HCT116 (cell line): ENCODE results near the gene NT5C3B. TPM values are rescaled to one million over a fixed set of nuclear protein-coding genes. Genes with fewer than 3 reads are reported as not detected.

Source experiments
- ATAC-seq: fragments of 200-7000 bp; cut with Tn5 transposase; 2 replicates; pipeline ENCODE4 v1.9.1; 2020; ENCODE audit warnings: mild to moderate bottlenecking, moderate library complexity
- BruUV-seq: library from RNA; stranded (reverse); fragments of 400-500 nt; replicated peaks from 2 replicates; lab custom pipeline; 2021; lab: Mats Ljungman, UMichigan
- CTCF ChIA-PET: fragments of 300-600 bp; sonication (Branson Sonifier 250); formaldehyde crosslinking; loops from one replicate; lab custom pipeline; 2021; ENCODE audit warnings: antibody characterized with exemption; lab: Charles Lee
- POLR2A ChIA-PET: fragments of 300-600, 350-600 bp; sonication (Branson Sonifier 250); formaldehyde crosslinking; loops from one replicate; lab custom pipeline; 2021; ENCODE audit warnings: antibody characterized with exemption; lab: Charles Lee
- RAD21 ChIA-PET, 2 experiments: fragments of 300-600 bp; sonication (Branson Sonifier 250); formaldehyde crosslinking; loops; one replicate each; lab custom pipeline; 2023; ENCODE audit warnings: low total read pairs in 2 of 2; ENCODE audit not compliant: uncharacterized antibody in 2 of 2, unreplicated experiment in 2 of 2, low non-redundant PET in 1 of 2; lab: Charles Lee
- DNase-seq: peaks from one replicate; pipeline ENCODE4 v3.0.0-alpha.2; 2010; ENCODE audit warnings: low read depth, low spot score
- H2AFZ ChIP-seq: fragments of 200-600 bp; shearing (Covaris generic), sonication (generic); 2 replicates; pipeline ENCODE4 v1.6.1; 2017; ENCODE audit warnings: low read depth, mixed run types, mixed read lengths, antibody characterized with exemption, low read length; ENCODE audit not compliant: poor library complexity, severe bottlenecking
- H3K27ac ChIP-seq: 2 replicates; pipeline ENCODE4 v1.5.1; 2012; ENCODE audit warnings: low read depth, low read length
- H3K27me3 ChIP-seq: fragments of 200-600 bp; sonication (generic); 2 replicates; pipeline ENCODE4 v1.6.1; 2016; ENCODE audit warnings: mixed run types, low read length, mixed read lengths; ENCODE audit not compliant: insufficient read depth
- H3K36me3 ChIP-seq, 2 experiments: fragments of 200-500 bp in 1 of 2; fragments of 200-600 bp in 1 of 2; sonication (Bioruptor generic) in 1 of 2; sonication (generic) in 1 of 2; 2 replicates each; pipeline versions ENCODE4 v1.5.1 to v1.6.1; 2014 to 2016; ENCODE audit warnings: low read length in 2 of 2, inconsistent platforms in 1 of 2, mixed read lengths in 1 of 2, mixed run types in 1 of 2; ENCODE audit not compliant: insufficient read depth in 2 of 2, control insufficient read depth in 1 of 2
- H3K4me1 ChIP-seq, 2 experiments: fragments of 200-600 bp in 1 of 2; sonication (generic) in 1 of 2; 2 replicates each; pipeline versions ENCODE4 v1.5.1 to v1.6.1; 2012 to 2017; ENCODE audit warnings: low read length in 2 of 2, inconsistent platforms in 1 of 2, mild to moderate bottlenecking in 1 of 2, mixed read lengths in 1 of 2, mixed run types in 1 of 2, moderate library complexity in 1 of 2; ENCODE audit not compliant: insufficient read depth in 2 of 2, control insufficient read depth in 1 of 2
- H3K4me2 ChIP-seq: fragments of 200-600 bp; sonication (generic); 2 replicates; pipeline ENCODE4 v1.6.1; 2017; ENCODE audit warnings: mixed run types, low read length, mixed read lengths
- H3K4me3 ChIP-seq, 2 experiments: fragments of 200-600 bp in 1 of 2; sonication (generic) in 1 of 2; replicated peaks in 1 of 2; 2 replicates each; pipeline ENCODE4 v1.5.1; 2011 to 2016; ENCODE audit warnings: low read length in 2 of 2, control low read depth in 1 of 2, low read depth in 1 of 2, mild to moderate bottlenecking in 1 of 2, mixed read lengths in 1 of 2, mixed run types in 1 of 2
- H3K79me2 ChIP-seq: fragments of 200-600 bp; sonication (generic); 2 replicates; pipeline ENCODE4 v1.6.1; 2017; ENCODE audit warnings: mild to moderate bottlenecking, mixed run types, low read length, moderate library complexity, mixed read lengths; ENCODE audit not compliant: insufficient read depth
- H3K9ac ChIP-seq: fragments of 200-600 bp; sonication (generic); 2 replicates; pipeline ENCODE4 v1.6.1; 2016; ENCODE audit warnings: low read length, mixed read lengths
- H3K9me2 ChIP-seq: fragments of 200-600 bp; sonication (generic), shearing (Covaris generic); 2 replicates; pipeline ENCODE4 v1.6.1; 2017; ENCODE audit warnings: mixed run types, mild to moderate bottlenecking, moderate library complexity; ENCODE audit not compliant: insufficient read depth
- H3K9me3 ChIP-seq, 2 experiments: fragments of 200-500 bp in 1 of 2; fragments of 200-600 bp in 1 of 2; sonication (Bioruptor generic) in 1 of 2; sonication (generic) in 1 of 2; 2 replicates each; pipeline ENCODE4 v1.6.1; 2014 to 2017; ENCODE audit warnings: low read length in 2 of 2, mixed read lengths in 2 of 2, inconsistent platforms in 1 of 2, low read depth in 1 of 2, mild to moderate bottlenecking in 1 of 2, mixed run types in 1 of 2, moderate library complexity in 1 of 2; ENCODE audit not compliant: control insufficient read depth in 1 of 2, insufficient read depth in 1 of 2
- H4K20me1 ChIP-seq: fragments of 200-600 bp; sonication (generic), shearing (Covaris generic); 2 replicates; pipeline ENCODE4 v1.6.1; 2017; ENCODE audit warnings: mixed run types, mild to moderate bottlenecking, moderate library complexity; ENCODE audit not compliant: insufficient read depth
- ATF3 ChIP-seq: IDR thresholded peaks from 2 replicates; pipeline ENCODE4 v1.6.1; 2012
- CEBPB ChIP-seq: IDR thresholded peaks from 2 replicates; pipeline ENCODE4 v1.6.1; 2012; ENCODE audit warnings: low read depth
- CTCF ChIP-seq, 3 experiments: fragments of 200-600 bp in 1 of 3; sonication (generic) in 1 of 3; IDR thresholded peaks in 2 of 3; conservative IDR thresholded peaks in 1 of 3; 2 replicates each; pipeline ENCODE4 v1.5.1; 2012 to 2017; ENCODE audit warnings: low read depth in 2 of 3, low read length in 2 of 3, antibody characterized with exemption in 1 of 3, borderline replicate concordance in 1 of 3, control low read depth in 1 of 3, mild to moderate bottlenecking in 1 of 3, mixed read lengths in 1 of 3, mixed run types in 1 of 3, moderate library complexity in 1 of 3; ENCODE audit not compliant: insufficient read depth in 1 of 3
- EGR1 ChIP-seq: IDR thresholded peaks from 2 replicates; pipeline ENCODE4 v1.6.1; 2012; ENCODE audit warnings: low read depth
- ELF1 ChIP-seq: IDR thresholded peaks from 2 replicates; pipeline ENCODE4 v1.6.1; 2012; ENCODE audit warnings: low read depth, borderline replicate concordance
- EZH2 ChIP-seq: fragments of 200-600 bp; sonication (generic); IDR thresholded peaks from 2 replicates; pipeline ENCODE4 v1.6.1; 2017; ENCODE audit warnings: antibody characterized with exemption, mixed run types
- EZH2phosphoT487 ChIP-seq: fragments of 200-600 bp; IDR thresholded peaks from 2 replicates; pipeline ENCODE4 v1.6.1; 2018; ENCODE audit warnings: antibody characterized with exemption, borderline replicate concordance
- FOSL1 ChIP-seq: IDR thresholded peaks from 2 replicates; pipeline ENCODE4 v1.6.1; 2012; ENCODE audit warnings: low read depth
- MAX ChIP-seq: IDR thresholded peaks from 2 replicates; pipeline ENCODE4 v1.6.1; 2012
- POLR2A ChIP-seq: IDR thresholded peaks from 2 replicates; pipeline ENCODE4 v1.7.0; 2011; ENCODE audit warnings: borderline replicate concordance; ENCODE audit not compliant: insufficient read depth, insufficient read length; ENCODE audit errors: extremely low read depth
- POLR2AphosphoS5 ChIP-seq: IDR thresholded peaks from 2 replicates; pipeline ENCODE4 v1.6.1; 2011; ENCODE audit warnings: mild to moderate bottlenecking, low read depth, low read length, moderate library complexity
- RAD21 ChIP-seq: IDR thresholded peaks from 2 replicates; pipeline ENCODE4 v1.6.1; 2012; ENCODE audit warnings: low read depth, mild to moderate bottlenecking
- REST ChIP-seq: IDR thresholded peaks from 2 replicates; pipeline ENCODE4 v1.6.1; 2012; ENCODE audit warnings: low read depth
- SP1 ChIP-seq: IDR thresholded peaks from 2 replicates; pipeline ENCODE4 v1.6.1; 2012; ENCODE audit warnings: low read depth
- SRF ChIP-seq: IDR thresholded peaks from 2 replicates; pipeline ENCODE4 v1.6.1; 2012; ENCODE audit warnings: low read depth
- TCF7L2 ChIP-seq: IDR thresholded peaks from 2 replicates; pipeline ENCODE4 v1.7.0; 2011; ENCODE audit warnings: borderline replicate concordance, inconsistent platforms; ENCODE audit not compliant: insufficient read depth, insufficient read length; ENCODE audit errors: extremely low read depth
- YY1 ChIP-seq: IDR thresholded peaks from 2 replicates; pipeline ENCODE4 v1.6.1; 2011; ENCODE audit warnings: low read length, low read depth, moderate library complexity, mild to moderate bottlenecking; ENCODE audit not compliant: insufficient replicate concordance; ENCODE audit errors: extremely low read depth
- ZBTB33 ChIP-seq: IDR thresholded peaks from 2 replicates; pipeline ENCODE4 v1.6.1; 2011; ENCODE audit warnings: mild to moderate bottlenecking, low read length, moderate library complexity; ENCODE audit not compliant: insufficient replicate concordance; ENCODE audit errors: extremely low read depth
- ZNF274 ChIP-seq: fragments of 200-500 bp; sonication (Bioruptor generic); IDR thresholded peaks from 2 replicates; pipeline ENCODE4 v1.6.1; 2014; ENCODE audit warnings: mild to moderate bottlenecking, low read depth, low read length, inconsistent platforms
- intact Hi-C: fragments of 100-400 bp; cut with micrococcal nuclease; formaldehyde crosslinking; loops from 2 replicates; pipeline ENCODE4 v1.10.0; 2022
- total RNA-seq: library from RNA; stranded (reverse); gene quantifications from one replicate; pipeline ENCODE4 v1.2.1, GENCODE V29; 2021; ENCODE audit not compliant: unreplicated experiment

Gene NT5C3B
- total RNA-seq, 1 experiment from 2014 or later = 110 TPM

GRCh38 chr17:41779954-41780353 is 56.1 kb downstream of the NT5C3B start:
- H3K4me3 ChIP-seq = no peak overlapping the region
- no peak for DNase-seq

More at GRCh38 chr17:41779954-41780353, 56.1 kb downstream of the NT5C3B start:
- H3K4me2 ChIP-seq = peak overlapping the region; percentile 58; the same call in 1 of the 2 replicates
- POLR2A ChIA-PET = interaction anchor here (1.6 kb wide), 1 partner anchor 13 kb away, joined by 5 read pairs; no protein-coding TSS in a partner anchor
- H3K9ac ChIP-seq = no peak overlapping the region
- no peak overlapping the region for H2AFZ ChIP-seq
- TF ChIP-seq EGR1 (no peak), ZNF274 (no peak), TCF7L2 (no peak), SP1 (no peak), YY1 (no peak), EZH2phosphoT487 (no peak), EZH2 (no peak), MAX (no peak), FOSL1 (no peak), SRF (no peak), ELF1 (no peak), CTCF (IDR thresholded peaks at IDR 0.05 in 2 of 3, conservative IDR thresholded peaks at IDR 0.05 in 1 of 3; ENCODE audit: borderline replicate concordance in 1 of 3, insufficient read depth in 1 of 3, low read depth in 2 of 3, low read length in 2 of 3) (no peak), ATF3 (no peak), RAD21 (no peak), REST (no peak), POLR2AphosphoS5 (no peak), POLR2A (no peak), CEBPB (no peak), ZBTB33 (no peak)
- no peak for ATAC-seq
- H3K79me2 ChIP-seq = peaks cover 81% of the 10 kb centered on the region
- peaks cover 70 to 91% of the 10 kb centered on the region in 2 experiments for H3K4me1 ChIP-seq
- H3K9me3 ChIP-seq = no peaks in the 10 kb centered on the region
- H3K27ac ChIP-seq = peak overlapping the region; percentile 47; the same call in 1 of the 2 replicates
- no peaks in the 10 kb centered on the region for H3K27me3 ChIP-seq
- BruUV-seq = no TSS peak
- no peaks in the 10 kb centered on the region for H4K20me1 ChIP-seq
- RAD21 ChIA-PET = no interaction called here
- intact Hi-C loops = no loop called here
- CTCF ChIA-PET = no interaction called here
- H3K9me2 ChIP-seq = no peaks in the 10 kb centered on the region
- H3K36me3 ChIP-seq = no peaks in the 10 kb centered on the region
